22Rv1 (cell line): ENCODE results near the gene TREM2.

ENCODE experiments used
- CTCF ChIP-seq: fragments of 450-650 bp; IDR thresholded peaks from 2 replicates; pipeline ENCODE4 v1.5.1; 2017; ENCODE audit warnings: mild to moderate bottlenecking
- ZFX ChIP-seq: fragments of 450-650 bp; IDR thresholded peaks from 2 replicates; pipeline ENCODE4 v1.6.1; 2017; ENCODE audit warnings: antibody characterized with exemption, borderline replicate concordance

GRCh38 chr6:41177287-41177686 lies 14.4 kb upstream of the TREM2 start:
- TF ChIP-seq CTCF (no peak), ZFX (no peak)
